Stimulated activated CD4-positive, alpha-beta T cell treated with anti-CD3 and anti-CD28 coated beads, Interleukin-4, amount 100 ng/mL, for 1 hour (primary cell): Measurements from ENCODE around the gene TMED8.
"Not testable (repeated sequence)": the region's sequence is repeated elsewhere in the genome, so short reads cannot be mapped to it uniquely, and the experiment has no call there.

Experiments
- DNase-seq: peaks from one replicate; pipeline ENCODE4 v3.0.0-alpha.2; 2020

TMED8 gene

GRCh38 chr14:77320238-77320935 is 56.5 kb downstream of the TMED8 start, which contains the start of gene POMT2:
Gene POMT2, minus strand, starts transcription at chr14:77320883. Its CDS starts 202 bp downstream, at chr14:77320681.
- peak; percentile 90 for DNase-seq

- no peak for DNase-seq
Observed at GRCh38 chr14:77319422-77319821, 57.5 kb downstream of the TMED8 start.

GRCh38 chr14:77318756-77319155 is 58.1 kb downstream of the TMED8 start:
- not testable (repeated sequence) for DNase-seq

- DNase-seq: no peak
Observed at GRCh38 chr14:77318006-77318553, 58.8 kb downstream of the TMED8 start.

GRCh38 chr14:77316872-77317301 is 60.0 kb downstream of the TMED8 start:
- DNase-seq: no peak

GRCh38 chr14:77316195-77316505 is 60.7 kb downstream of the TMED8 start:
- no peak for DNase-seq

- DNase-seq: no peak
Observed at GRCh38 chr14:77314539-77315457, 62.1 kb downstream of the TMED8 start.

GRCh38 chr14:77314043-77314442 is 62.9 kb downstream of the TMED8 start:
- DNase-seq: no peak

GRCh38 chr14:77313371-77313770 is 63.5 kb downstream of the TMED8 start:
- DNase-seq: no peak

- no peak for DNase-seq
Observed at GRCh38 chr14:77311217-77311616, 65.7 kb downstream of the TMED8 start.

GRCh38 chr14:77310026-77310425 is 66.9 kb downstream of the TMED8 start:
- DNase-seq: no peak

- no peak for DNase-seq
Observed at GRCh38 chr14:77309131-77309530, 67.8 kb downstream of the TMED8 start.

- no peak for DNase-seq
Observed at GRCh38 chr14:77306851-77307496, 69.9 kb downstream of the TMED8 start.

GRCh38 chr14:77306416-77306815 is 70.5 kb downstream of the TMED8 start:
- DNase-seq: no peak

GRCh38 chr14:77305696-77306095 is 71.2 kb downstream of the TMED8 start:
- DNase-seq: no peak

GRCh38 chr14:77303417-77304156 is 73.3 kb downstream of the TMED8 start:
- no peak for DNase-seq

GRCh38 chr14:77302926-77303325 is 74.0 kb downstream of the TMED8 start:
- no peak for DNase-seq

GRCh38 chr14:77301103-77301502 is 75.8 kb downstream of the TMED8 start:
- DNase-seq: peak; percentile 53

GRCh38 chr14:77299771-77300170 is 77.1 kb downstream of the TMED8 start:
- DNase-seq: no peak

GRCh38 chr14:77296906-77297305 is 80.0 kb downstream of the TMED8 start:
- DNase-seq: no peak

- DNase-seq: no peak
Observed at GRCh38 chr14:77296155-77296554, 80.7 kb downstream of the TMED8 start.

- no peak for DNase-seq
Observed at GRCh38 chr14:77290705-77291104, 86.2 kb downstream of the TMED8 start.

- no peak for DNase-seq
Observed at GRCh38 chr14:77286576-77286975, 90.3 kb downstream of the TMED8 start.
